ENCODE results near the gene SND1.

DNA sequence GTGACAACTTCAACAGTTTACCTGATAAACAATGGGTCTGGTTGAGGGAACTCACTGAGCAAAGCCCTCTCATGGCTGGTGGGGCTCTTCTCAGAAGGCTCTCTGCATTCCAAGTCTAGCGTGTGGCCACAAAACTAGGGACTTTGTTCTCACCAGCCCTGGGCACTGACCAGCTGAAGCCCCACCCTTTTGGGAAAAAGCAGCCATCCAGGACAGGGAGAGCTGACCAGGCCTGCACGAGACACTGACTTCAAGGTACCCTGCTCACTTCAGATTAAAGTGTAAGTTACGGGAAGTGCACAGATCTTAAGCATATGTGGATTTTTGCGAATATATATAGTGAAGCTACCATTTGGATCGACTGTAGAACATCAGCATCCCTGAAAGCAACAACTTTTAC, 446.6 kb downstream of the SND1 start:
- no peak for TF ChIP-seq POLR2A (IDR thresholded peaks at IDR 0.05)
- TF ChIP-seq, protein P1, sequence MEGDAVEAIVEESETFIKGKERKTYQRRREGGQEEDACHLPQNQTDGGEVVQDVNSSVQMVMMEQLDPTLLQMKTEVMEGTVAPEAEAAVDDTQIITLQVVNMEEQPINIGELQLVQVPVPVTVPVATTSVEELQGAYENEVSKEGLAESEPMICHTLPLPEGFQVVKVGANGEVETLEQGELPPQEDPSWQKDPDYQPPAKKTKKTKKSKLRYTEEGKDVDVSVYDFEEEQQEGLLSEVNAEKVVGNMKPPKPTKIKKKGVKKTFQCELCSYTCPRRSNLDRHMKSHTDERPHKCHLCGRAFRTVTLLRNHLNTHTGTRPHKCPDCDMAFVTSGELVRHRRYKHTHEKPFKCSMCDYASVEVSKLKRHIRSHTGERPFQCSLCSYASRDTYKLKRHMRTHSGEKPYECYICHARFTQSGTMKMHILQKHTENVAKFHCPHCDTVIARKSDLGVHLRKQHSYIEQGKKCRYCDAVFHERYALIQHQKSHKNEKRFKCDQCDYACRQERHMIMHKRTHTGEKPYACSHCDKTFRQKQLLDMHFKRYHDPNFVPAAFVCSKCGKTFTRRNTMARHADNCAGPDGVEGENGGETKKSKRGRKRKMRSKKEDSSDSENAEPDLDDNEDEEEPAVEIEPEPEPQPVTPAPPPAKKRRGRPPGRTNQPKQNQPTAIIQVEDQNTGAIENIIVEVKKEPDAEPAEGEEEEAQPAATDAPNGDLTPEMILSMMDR (IDR thresholded peaks at IDR 0.05), result no peak

All from right lobe of liver (tissue), 4 donors.